ENCODE data around the gene RNF157. TPM values are rescaled to one million over a fixed set of nuclear protein-coding genes. Genes with fewer than 3 reads are reported as not detected.

The RNF157 gene
- total and polyA plus RNA-seq, 9 of the 15 experiments (the other 6 are each of a cell fraction or from before 2014, with no cell fraction given) = 8.1 to 31.7 (median 20.8) TPM

GRCh38 chr17:76268015-76268749 lies 27.9 kb upstream of the RNF157 start (continued):
- no peak for TF ChIP-seq ZNF277 (CRISPR knock-in tag; IDR thresholded peaks at IDR 0.05; ENCODE audit: borderline replicate concordance)
- TF ChIP-seq ATF7 (IDR thresholded peaks at IDR 0.05) = no peak
- TF ChIP-seq TCFL5 (CRISPR knock-in tag; conservative IDR thresholded peaks at IDR 0.05) = no peak
- no peak; the same call in 1 of the 2 replicates for TF ChIP-seq ATF4 (CRISPR knock-in tag; IDR thresholded peaks at IDR 0.05)
- no peak for TF ChIP-seq ZNF511 (CRISPR knock-in tag; IDR thresholded peaks at IDR 0.05)
- TF ChIP-seq ZNF146 (CRISPR knock-in tag; IDR thresholded peaks at IDR 0.05; ENCODE audit: unreplicated experiment) = no peak
- no peak for TF ChIP-seq RBM22 (IDR thresholded peaks at IDR 0.05; ENCODE audit: low read depth, low read length, poor library complexity, severe bottlenecking)
- TF ChIP-seq ZBTB2 (IDR thresholded peaks at IDR 0.05) = no peak
- no peak for TF ChIP-seq KDM4B (IDR thresholded peaks at IDR 0.05; ENCODE audit: borderline replicate concordance in 2 of 2, low read depth in 1 of 2)
- no peak; the same call in 1 of the 2 replicates for TF ChIP-seq THRB (CRISPR knock-in tag; conservative IDR thresholded peaks at IDR 0.05)
- no peak for TF ChIP-seq GABPB2 (CRISPR knock-in tag; conservative IDR thresholded peaks at IDR 0.05)
- peak; percentile 94 for TF ChIP-seq CEBPG (CRISPR knock-in tag; IDR thresholded peaks at IDR 0.05)
- TF ChIP-seq CEBPG (tag; conservative IDR thresholded peaks at IDR 0.05 in 1 of 2, IDR thresholded peaks at IDR 0.05 in 1 of 2) = peak; percentile 89 to 92
- no peak for TF ChIP-seq FOSL1 (tag; conservative IDR thresholded peaks at IDR 0.05)
- TF ChIP-seq PATZ1 (CRISPR knock-in tag; IDR thresholded peaks at IDR 0.05; ENCODE audit: borderline replicate concordance) = no peak
